NCI-H510A (cell line): ENCODE measurements around the gene MAPKAP1.

Experiments used
- DNase-seq: peaks from one replicate; lab custom pipeline; 2025; lab: John Stamatoyannopoulos, UW

The MAPKAP1 gene

DNA sequence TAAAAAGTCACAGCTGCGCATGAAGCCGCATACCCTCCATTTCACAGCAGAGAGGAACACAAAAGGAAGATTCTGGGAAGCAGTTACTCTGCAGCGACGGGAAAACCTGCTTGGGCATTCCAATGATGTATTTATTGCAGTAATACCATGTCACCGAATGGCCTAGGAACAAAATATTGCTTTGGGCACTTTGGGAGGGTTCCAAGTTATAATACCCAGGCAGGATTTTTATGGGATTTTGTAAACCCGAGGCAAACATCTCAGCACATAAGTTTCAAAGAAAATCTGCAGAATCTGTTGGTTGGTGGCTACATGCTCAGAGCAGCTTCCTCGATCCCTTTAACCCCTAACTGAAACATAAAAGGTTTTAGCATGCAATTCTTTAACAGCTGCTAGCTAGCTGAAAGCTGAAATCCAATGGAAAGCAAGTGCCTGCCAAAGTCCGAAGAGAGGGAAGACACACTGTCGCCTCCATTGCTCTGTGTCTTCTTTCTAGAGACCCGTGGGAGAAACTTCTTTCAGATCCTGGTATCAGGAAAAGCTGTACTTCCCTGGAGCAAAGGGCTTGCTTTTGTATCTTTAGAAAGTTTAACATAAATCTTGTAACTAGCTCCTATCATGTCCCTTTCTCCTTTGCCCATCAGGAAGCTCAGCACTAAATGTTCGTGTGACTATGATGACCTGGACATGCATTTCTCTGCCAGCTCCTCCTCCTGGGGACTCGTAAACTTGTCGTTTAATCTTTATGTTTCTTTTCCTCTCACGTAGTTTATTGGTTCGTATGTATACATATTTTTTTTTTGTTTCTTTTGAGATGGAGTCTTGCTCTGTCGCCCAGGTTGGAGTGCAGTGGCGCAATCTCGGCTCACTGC lies 195.0 kb downstream of the MAPKAP1 start:
- DNase-seq, result no peak

DNA sequence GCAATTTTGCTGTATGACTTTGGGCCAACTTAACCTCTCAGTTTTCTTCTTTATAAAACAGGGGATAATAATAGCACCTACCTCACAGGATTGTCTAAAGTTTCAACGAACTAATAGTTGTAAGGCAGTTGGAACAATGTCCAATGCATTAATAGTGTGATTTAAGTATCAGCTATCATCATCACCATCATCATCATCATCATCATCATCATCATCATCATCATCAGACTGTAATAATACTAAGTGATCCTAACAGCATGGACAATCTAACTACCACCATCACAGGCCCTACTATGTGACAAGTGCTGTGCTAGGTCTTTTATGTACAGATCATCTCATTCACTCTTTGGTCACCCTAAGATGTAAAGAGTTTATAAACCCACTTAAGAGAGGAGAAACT lies 196.0 kb downstream of the MAPKAP1 start:
- DNase-seq, result no peak

- DNase-seq, result no peak
Measured at GRCh38 chr9:125509476-125509875, 197.5 kb downstream of the MAPKAP1 start.

GRCh38 chr9:125508249-125508648 lies 198.8 kb downstream of the MAPKAP1 start:
- DNase-seq, result no peak

DNA sequence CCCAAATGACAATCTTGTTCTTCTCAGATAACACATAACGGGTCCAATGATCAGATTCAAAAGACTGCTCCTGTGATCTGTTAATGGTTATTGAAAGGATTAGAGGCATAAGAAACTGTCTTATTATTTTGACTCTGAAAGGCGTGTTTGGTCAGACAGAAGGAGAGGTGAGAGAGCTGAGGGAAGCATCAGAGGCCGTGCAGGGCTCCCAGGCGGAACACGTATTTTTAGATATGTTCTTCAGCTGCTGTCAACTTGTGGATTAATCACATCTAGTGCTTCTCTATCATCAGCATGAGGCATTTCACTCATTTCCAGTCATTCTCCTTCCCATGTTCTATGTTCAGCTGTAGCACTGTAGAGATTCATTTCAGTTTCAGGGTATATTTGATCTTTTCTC lies 199.8 kb downstream of the MAPKAP1 start:
- DNase-seq, result no peak

- no peak for DNase-seq
Measured at GRCh38 chr9:125505988-125506438, 201.0 kb downstream of the MAPKAP1 start.

- DNase-seq, result no peak
Measured at GRCh38 chr9:125504616-125505015, 202.4 kb downstream of the MAPKAP1 start.

DNA sequence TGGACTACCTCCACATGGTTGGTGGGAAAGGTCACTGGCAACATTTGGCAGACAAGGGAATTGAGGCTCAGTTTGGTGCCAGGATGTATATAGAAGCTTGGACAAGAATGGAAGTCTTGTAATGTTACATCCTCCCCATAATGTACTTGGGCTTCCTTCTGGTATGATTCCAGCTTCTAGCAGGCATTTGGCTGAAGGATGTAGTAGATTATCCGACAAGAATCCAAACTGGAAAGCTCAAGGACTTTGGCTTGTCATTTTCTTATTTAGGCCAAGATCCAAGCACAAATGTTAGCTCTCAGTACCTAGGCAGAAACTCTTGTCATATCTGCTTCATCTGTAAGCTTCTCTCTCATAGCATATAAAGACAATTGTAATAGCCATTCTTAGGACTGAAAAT lies 209.1 kb downstream of the MAPKAP1 start:
- DNase-seq, result no peak

DNA sequence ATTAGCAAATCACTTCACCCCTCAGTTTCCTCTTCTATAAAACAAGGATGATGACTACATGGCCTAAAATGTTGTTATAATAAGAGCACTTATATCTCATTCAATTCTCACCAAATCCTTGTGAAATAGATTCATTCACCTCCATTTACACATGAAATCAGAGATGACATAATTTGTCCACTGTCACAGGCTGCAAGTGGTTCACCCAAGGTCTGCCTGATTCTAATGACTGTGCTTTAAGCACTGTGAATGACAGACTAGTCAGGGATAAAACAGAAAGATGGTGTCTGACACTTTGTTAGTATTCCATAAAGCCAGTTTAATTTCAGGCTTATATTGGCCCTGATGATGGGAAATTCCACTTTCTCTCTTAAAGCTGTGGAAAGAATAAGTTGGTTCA lies 209.5 kb downstream of the MAPKAP1 start:
- no peak for DNase-seq

GRCh38 chr9:125496313-125496834 lies 210.6 kb downstream of the MAPKAP1 start:
- no peak for DNase-seq

DNA sequence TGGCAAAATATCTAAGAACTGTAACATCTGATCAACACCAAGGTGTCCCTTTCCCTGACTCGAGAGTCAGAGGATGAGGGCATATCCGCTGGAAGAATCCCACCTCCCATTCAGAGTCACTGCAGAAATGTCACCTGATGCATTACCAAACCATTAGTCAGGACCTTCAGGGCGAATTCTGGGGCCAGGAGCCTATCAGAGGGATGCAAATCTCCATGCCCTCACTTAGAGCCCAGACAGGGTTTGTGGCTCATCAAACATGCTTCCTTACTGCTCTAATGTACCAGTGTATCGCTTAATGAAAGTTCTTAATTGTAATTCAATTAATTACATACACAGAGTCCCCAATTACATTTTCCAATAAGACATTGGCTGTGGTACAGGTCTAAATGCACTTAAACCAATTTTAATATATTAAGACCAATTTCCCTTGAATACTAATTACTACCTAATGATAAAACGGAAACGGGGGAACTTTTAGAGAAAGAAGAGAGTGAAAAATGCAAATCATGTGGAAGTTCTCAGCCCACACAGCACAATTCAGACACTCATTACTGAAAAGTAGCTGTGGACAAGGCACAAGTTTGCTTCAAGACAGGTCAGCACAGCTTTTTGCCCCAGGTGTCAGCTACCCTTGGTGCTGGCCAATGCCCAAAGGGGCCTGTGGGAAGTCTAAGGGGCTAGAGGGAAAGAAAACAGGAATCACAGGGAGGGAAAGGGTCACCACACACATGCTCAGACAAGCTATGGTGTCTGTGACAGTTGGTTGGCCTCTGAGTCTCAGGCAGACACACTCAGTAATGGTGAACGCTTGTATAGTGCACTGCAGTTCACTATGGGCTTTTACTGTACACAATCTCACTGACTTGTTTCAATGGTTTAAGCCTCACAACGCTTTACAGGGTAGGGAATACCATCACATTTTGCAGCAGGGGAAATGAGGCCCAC lies 211.6 kb downstream of the MAPKAP1 start:
- DNase-seq, result no peak

- DNase-seq, result no peak
Measured at GRCh38 chr9:125494653-125494915, 212.4 kb downstream of the MAPKAP1 start.

- no peak for DNase-seq
Measured at GRCh38 chr9:125493881-125494652, 212.9 kb downstream of the MAPKAP1 start.

GRCh38 chr9:125493384-125493783 lies 213.6 kb downstream of the MAPKAP1 start:
- no peak for DNase-seq

- no peak for DNase-seq
Measured at GRCh38 chr9:125492719-125493118, 214.3 kb downstream of the MAPKAP1 start.

GRCh38 chr9:125487842-125488241 lies 219.2 kb downstream of the MAPKAP1 start:
- DNase-seq, result no peak

- no peak for DNase-seq
Measured at GRCh38 chr9:125486576-125486975, 220.4 kb downstream of the MAPKAP1 start.

DNA sequence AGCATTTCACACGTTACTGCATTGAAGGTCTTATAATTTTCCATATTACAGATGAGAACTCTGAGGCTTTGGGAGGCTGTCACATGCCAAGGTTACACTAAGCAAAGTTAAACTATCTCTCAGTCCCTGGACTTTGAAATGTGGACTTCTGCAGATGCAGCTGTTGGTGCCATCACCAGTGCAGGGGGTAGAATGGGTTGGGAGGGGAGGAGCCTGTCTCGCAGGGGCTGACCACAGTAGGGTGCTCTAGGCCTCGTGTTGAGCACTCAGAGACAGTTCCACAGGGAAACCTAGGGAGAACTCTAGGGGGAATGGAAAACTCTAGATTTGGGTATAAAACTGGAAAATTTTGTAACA lies 220.9 kb downstream of the MAPKAP1 start:
- no peak for DNase-seq

DNA sequence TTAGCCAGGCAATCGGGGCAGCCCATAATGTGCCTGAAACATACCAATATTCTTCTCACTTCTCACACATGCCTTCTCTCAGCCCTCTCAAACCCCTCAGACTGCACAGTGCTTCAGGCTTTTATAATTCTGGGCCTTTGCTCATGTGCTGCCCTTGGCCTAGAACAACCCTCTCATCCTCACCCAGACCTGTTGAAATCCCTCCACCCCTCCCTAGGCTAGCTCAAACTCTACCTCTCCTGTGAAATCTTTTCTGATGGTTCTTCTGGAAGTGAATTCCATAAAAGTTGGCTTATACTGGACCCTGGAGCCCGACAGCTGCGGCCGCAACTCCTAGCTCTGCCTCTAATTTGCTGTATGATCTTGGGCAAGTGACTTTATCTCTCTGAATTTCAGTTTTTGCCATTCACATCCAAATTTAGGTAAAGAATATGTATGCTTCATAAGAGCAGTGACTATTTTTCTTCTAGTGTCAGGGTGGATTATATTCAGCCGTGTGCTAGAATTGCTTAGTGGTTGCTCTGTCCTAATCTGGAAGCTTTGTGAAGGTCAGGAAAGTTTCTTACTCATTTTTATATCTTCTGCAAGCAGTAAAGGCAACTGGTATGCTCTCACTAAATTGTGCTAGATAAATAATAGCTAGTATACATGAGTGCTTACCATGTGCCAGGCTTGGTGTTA lies 221.4 kb downstream of the MAPKAP1 start:
- no peak for DNase-seq

DNA sequence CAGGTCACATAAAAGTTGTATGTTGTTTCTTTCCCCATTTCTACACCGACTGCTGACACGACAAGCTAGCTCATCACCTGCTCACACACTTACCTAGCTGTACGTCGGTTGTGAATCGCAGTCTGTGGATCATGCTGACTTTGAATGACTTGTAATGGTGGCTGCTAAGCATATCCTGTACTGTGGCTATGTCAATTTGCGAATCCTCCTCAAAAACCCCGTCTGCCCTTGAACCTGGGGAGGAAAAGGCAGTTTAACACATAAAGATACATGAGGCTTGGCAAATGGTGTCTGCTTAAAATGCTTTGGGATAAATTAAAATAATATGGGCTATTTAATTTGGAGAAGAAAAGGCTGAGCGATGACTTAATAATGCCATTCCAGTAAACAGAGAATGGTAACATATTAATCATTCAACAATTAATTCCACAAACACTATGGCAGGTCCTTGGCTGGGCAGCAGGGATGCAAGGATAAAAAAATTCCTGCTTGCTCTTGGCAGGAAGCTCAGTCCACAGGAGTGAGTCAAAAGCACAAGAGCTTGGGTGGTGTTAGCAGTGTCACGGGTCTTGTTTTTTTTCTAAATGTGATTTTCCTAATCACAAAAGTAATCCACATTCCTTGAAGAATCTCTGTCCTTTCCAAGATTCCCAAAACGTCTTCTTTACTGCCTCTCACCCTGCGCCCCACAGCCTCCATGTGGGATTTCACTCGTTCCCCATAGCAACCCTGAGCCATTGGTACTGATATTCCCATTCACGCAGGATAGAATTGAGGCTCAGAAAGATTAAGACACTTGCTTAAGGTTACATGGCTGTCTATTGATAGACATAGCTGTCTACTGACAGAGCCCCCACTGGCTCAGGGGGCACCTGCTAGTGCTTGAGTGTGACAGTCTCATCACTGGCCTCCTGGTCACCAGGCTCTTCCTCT lies 222.4 kb downstream of the MAPKAP1 start:
- no peak for DNase-seq
